IPS-NIHi7 (cell line): Measurements from ENCODE around the gene TMEM131L.
"Not testable (repeated sequence)": the region's sequence is repeated elsewhere in the genome, so short reads cannot be mapped to it uniquely, and the experiment has no call there.

Source experiments
- DNase-seq: peaks from one replicate; pipeline ENCODE4 v3.0.0; 2012; ENCODE audit warnings: mixed read lengths; ENCODE audit errors: extremely low spot score

TMEM131L gene

DNA sequence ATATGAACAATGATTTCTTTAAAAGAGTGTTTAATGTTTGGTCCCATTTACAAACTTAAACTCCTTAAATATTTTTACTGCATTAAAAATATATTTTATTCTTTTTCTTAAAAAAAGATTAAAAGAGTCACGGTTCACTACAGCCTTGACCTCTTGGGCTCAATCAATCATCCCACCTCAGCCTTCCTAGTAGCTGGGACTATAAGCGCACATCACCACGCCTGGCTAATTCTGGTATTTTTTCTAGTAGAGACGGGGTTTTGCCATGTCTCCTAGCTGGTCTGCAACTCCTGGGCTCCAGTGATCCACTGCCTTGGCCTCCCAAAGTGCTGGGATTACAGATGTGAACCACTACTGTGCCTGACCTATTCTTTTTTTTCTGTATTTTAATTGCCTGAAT, 113.2 kb downstream of the TMEM131L start:
- DNase-seq: no peak

DNA sequence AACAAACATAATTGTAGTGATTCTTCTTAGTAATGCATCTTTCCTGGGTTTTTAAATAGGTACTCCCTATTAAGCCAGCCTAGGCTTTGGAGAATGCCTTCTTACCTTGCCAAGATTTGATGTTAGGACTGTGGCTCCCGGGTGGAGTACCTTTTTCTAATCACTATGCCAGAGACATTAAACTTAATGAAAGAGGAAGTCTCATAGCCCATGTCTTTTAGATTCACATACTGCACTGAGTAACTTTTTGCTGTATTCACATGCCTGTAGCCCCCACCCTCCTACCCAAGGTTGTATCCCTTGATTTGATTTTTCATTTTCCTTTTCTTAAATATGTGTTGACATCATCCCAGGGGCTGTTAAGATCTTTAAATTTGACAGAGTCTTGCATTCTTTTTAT, 113.7 kb downstream of the TMEM131L start:
- no peak for DNase-seq

GRCh38 chr4:153582954-153583702, 117.0 kb downstream of the TMEM131L start:
- DNase-seq: no peak

GRCh38 chr4:153585026-153585425, 118.9 kb downstream of the TMEM131L start:
- no peak for DNase-seq

GRCh38 chr4:153589703-153590595, 123.8 kb downstream of the TMEM131L start:
- no peak for DNase-seq

GRCh38 chr4:153591441-153591840, 125.3 kb downstream of the TMEM131L start:
- no peak for DNase-seq

GRCh38 chr4:153592064-153592463, 125.9 kb downstream of the TMEM131L start:
- no peak for DNase-seq

- DNase-seq: no peak
Measured at GRCh38 chr4:153593161-153593560, 127.0 kb downstream of the TMEM131L start.

DNA sequence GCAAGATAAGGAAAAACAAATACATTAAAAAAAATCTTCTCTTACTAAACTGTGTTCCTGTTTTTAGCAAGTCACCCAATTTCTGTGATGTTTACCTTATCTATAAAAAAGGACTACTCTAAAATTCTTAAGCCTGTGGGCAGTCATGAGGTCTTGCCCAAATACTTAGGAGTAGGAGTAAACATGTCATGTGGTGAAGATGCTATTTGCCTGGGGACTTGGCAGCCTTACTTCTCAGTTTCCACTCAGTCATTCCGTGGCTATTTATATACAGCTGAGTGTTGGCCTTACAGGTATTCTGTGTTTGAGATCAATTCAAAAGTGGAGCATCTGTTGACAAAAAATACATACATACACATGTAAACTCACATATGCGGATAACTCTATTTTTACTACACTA, 128.1 kb downstream of the TMEM131L start:
- no peak for DNase-seq

- DNase-seq: no peak
Measured at GRCh38 chr4:153595894-153596601, 129.9 kb downstream of the TMEM131L start.

DNA sequence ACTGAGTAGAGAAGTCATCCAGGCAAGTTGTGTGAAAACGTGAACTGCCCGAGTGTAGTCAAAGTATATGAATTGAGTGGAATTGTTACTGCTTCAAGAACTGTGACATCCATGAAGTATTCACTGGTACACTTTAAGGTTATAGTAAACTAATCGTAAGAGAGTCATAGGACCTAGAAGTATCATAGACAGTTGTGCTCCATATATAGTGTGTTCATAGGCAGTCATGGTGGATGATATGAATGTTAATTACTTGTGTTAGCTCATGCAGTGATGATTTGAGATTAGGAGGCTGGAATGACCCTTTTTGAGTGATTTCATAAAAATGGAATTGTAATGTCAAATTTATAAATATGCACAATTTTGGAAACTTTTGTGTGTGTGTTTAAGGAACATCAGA, 136.6 kb downstream of the TMEM131L start:
- DNase-seq: no peak

DNA sequence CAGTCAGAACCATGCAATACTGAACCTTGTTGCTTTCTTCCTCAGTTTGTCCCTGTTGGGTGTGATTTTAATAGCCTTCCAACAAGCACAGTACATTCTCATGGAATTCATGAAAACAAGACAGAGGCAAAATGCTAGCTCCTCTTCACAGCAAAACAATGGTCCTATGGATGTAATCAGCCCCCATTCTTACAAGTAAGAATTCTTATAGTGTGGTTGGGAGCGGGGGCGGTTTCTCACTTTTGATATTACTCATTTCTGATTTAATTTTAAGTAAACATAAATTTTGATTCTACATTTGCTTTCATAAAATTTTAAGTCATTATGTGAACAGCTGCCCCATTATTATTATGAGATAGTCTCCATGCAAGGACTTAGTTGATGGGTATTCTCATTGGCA, 137.1 kb downstream of the TMEM131L start:
- no peak for DNase-seq

DNA sequence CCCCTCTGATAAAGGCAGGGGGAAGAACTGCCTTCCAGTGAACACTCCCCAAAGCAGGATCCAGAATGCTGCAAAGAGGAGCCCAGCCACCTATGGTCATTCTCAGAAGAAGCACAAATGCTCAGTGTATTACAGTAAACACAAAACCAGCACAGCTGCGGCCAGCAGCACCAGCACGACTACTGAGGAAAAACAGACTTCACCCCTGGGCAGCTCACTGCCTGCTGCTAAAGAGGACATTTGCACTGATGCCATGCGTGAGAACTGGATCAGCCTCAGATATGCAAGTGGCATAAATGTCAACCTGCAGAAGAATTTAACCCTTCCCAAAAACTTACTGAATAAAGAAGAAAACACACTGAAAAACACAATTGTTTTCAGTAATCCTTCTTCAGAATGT, 137.7 kb downstream of the TMEM131L start:
- no peak for DNase-seq

DNA sequence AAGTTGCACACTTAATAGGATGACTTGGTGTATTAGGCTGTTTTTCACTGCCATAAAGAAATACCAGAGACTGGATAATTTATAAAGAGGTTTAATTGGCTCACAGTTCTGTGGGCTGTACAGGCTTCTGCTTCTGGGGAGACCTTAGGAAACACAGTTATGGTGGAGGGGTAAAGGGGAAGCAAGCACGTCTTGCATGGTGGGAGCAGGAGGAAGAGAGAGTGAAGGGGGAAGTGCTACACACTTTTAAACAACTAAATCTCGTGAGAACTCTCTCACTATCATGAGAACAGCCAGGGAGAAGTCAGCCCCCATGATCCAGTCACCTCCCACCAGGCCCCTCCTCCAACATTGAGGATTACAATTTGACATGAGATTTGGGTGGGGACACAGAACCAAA, 142.9 kb downstream of the TMEM131L start:
- DNase-seq: not testable (repeated sequence)

GRCh38 chr4:153610623-153611376, 144.6 kb downstream of the TMEM131L start:
- DNase-seq: no peak

- no peak for DNase-seq
Measured at GRCh38 chr4:153611679-153612078, 145.5 kb downstream of the TMEM131L start.

DNA sequence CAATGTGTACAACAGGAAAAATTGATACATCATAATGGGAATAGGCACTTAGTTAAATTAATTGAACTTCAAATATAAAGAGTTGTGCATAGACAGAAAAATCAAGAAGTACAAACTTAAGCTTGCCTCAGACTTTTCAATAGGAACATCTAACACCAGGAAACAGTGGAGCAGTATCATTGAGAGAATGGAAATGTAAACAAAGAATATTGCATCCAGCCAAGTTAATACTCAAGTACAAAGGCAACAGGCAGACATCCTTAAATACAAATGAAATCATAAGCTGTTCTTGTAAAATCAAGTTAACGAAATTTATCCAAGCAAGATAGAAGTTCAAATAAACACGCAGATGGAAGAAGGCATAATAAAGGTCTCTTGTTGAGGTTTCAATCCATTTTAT, 146.7 kb downstream of the TMEM131L start:
- no peak for DNase-seq

GRCh38 chr4:153616006-153616555, 149.9 kb downstream of the TMEM131L start:
- DNase-seq: no peak

- no peak for DNase-seq
Measured at GRCh38 chr4:153618833-153619232, 152.7 kb downstream of the TMEM131L start.

- no peak for DNase-seq
Measured at GRCh38 chr4:153619811-153620210, 153.7 kb downstream of the TMEM131L start.

GRCh38 chr4:153620352-153620751, 154.2 kb downstream of the TMEM131L start:
- no peak for DNase-seq
